ENCODE results near the gene CACNA2D3. TPM values are rescaled to one million over a fixed set of nuclear protein-coding genes. Genes with fewer than 3 reads are reported as not detected.
A peak's percentile ranks its signal among the peaks of the same experiment; 100 is the strongest.

CACNA2D3 gene
- total and polyA plus RNA-seq, 12 donors: 0.51 to 43.5 (median 19.3) TPM

DNA sequence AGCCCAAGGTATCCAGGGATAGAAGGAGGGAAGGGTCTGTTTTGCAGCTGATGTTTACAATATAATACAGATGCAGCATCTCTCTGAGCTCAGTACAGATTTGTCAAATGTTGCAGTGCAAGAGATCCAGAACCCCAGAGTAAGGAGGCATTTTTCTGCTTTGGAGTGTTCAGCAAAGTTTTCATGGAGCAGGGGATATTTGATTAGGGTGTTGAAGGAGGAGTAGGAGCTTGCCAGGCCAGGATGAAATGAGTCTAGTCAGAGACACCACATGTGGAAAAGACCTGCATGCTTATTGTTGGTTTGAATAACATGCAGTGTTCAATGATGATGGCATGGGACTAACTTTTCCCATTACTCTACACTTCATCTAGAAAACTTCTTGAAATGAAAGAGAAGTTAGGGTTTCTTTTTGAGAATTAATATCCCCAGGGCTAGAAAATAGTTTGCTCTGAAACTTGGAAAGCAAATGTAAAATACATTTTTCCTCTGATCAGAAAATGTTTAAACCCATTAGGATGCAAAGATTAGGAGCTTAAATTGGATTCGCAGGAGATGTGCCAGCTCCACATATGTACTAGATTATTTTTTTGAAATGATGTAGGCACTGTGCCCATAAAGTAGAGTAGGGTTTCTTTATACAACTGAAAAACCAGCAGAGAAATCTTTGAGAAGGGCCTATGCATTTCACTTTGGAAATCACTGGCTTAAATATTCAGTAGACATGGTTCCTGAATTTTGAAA, 243.8 kb downstream of the CACNA2D3 start:
- WGBS, 2 donors: 85% methylated on average over 1 of the region's 1 CpG
- intact Hi-C loops (cut with DNase I): loop anchor here in 2 of 10 donors (10.0 kb wide), 2 partner anchors 421 to 431 kb away; no protein-coding TSS in a partner anchor
- Histone ChIP-seq H3K4me3 (no peak overlapping the region), H3K27ac (no peak overlapping the region), H3K36me3 (no peaks in the 10 kb centered on the region), H3K4me1 (no peaks in the 10 kb centered on the region), H3K9me3 (no peaks in the 10 kb centered on the region), H3K27me3 (no peaks in the 10 kb centered on the region)
- TF ChIP-seq, protein P1, sequence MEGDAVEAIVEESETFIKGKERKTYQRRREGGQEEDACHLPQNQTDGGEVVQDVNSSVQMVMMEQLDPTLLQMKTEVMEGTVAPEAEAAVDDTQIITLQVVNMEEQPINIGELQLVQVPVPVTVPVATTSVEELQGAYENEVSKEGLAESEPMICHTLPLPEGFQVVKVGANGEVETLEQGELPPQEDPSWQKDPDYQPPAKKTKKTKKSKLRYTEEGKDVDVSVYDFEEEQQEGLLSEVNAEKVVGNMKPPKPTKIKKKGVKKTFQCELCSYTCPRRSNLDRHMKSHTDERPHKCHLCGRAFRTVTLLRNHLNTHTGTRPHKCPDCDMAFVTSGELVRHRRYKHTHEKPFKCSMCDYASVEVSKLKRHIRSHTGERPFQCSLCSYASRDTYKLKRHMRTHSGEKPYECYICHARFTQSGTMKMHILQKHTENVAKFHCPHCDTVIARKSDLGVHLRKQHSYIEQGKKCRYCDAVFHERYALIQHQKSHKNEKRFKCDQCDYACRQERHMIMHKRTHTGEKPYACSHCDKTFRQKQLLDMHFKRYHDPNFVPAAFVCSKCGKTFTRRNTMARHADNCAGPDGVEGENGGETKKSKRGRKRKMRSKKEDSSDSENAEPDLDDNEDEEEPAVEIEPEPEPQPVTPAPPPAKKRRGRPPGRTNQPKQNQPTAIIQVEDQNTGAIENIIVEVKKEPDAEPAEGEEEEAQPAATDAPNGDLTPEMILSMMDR (IDR thresholded peaks at IDR 0.05): no peak
- ATAC-seq (no peak), DNase-seq (no peak)

DNA sequence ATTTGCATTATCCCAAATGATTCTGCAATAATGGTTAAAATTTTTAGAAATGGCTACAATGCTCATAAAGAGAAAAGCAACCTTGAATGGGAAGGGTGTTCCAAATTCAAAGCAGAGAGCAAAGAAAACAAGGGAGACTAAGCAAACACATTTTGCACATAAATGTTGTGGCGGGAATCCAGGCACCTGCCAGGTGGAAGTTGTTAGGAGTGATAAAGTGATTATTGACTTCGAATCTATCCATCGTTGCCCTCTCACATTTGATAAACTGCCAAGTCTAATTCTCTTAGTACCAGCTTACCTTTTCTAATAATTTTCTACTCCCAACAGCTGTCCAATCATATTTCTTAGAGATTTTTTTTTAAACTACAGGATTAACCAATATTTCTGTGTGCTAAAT, 244.5 kb downstream of the CACNA2D3 start:
- Histone ChIP-seq H3K36me3 (no peaks in the 10 kb centered on the region), H3K27ac (no peak overlapping the region), H3K4me3 (no peak overlapping the region), H3K4me1 (no peaks in the 10 kb centered on the region), H3K9me3 (no peaks in the 10 kb centered on the region), H3K27me3 (no peaks in the 10 kb centered on the region)
- no peak for DNase-seq
- no peak for ATAC-seq
- TF ChIP-seq, protein P1 (IDR thresholded peaks at IDR 0.05): no peak
- intact Hi-C loops (cut with DNase I): loop anchor here in 2 of 10 donors (10.0 kb wide), 2 partner anchors 422 to 432 kb away; no protein-coding TSS in a partner anchor
- WGBS, 2 donors: 73 to 78% methylated on average over 3 of the region's 3 CpGs

DNA sequence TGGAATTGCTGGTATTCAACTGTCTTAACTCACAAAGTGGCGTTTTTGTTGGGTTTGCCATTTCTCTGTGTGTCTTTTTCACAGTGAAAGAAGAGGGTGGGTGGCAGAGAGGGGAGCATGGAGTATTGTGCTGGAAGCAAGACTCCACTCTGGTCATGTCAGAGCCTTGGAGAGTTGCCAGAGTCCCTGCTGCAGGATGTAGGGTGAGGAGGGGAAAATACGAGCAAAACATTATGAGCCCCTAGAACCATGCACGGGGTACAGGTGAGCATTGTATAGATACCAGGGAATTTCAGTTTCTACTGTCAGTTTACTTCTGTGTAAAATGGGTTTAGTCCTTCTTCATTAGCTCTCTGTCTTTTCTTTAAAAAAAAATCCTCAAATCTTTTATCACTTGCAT, 249.9 kb downstream of the CACNA2D3 start:
- Histone ChIP-seq H3K9me3 (no peaks in the 10 kb centered on the region), H3K36me3 (no peaks in the 10 kb centered on the region), H3K27ac (no peak overlapping the region), H3K4me1 (peaks cover 0 to 14% (median 7%) of the 10 kb centered on the region in 9 donors), H3K4me3 (no peak overlapping the region), H3K27me3 (no peaks in the 10 kb centered on the region)
- WGBS, 2 donors: 51 to 70% methylated on average over 3 of the region's 3 CpGs
- TF ChIP-seq, protein P1 (IDR thresholded peaks at IDR 0.05): no peak
- intact Hi-C loops (cut with DNase I): loop anchor here in 8 of 10 donors (5.0 to 10.0 kb wide), 4 partner anchors 225 to 435 kb away; no protein-coding TSS in a partner anchor
- DNase-seq (no peak), ATAC-seq (no peak)

DNA sequence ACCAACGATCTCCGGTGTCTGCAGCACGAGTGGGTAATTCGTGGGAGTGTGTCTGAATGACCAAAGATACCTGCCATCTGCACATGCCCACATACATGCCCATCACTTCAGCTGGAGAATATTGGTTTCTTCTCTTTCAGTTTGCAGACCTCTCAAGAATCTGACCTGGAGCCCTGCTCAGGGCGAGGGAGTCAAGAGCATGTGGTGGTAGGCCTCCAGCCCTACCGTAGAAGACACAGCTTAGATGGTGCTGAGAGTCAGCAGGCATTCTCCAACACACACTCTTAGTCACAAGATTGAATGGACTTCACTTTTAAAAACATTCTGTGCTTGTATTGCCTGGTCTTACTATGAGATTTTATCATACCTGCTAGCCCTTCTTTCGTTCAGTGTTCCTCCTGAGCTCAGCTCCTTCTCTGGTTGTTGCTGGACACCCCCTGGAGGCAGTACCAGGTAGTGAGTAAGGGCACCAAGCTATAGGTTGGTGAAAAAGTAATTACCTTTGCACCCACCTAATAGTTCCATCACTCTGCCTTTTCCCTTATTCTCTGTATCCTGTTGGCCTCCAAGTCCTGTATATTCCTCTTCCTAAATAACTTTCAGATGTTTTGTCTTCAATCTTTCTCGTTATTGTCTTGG, 252.0 kb downstream of the CACNA2D3 start:
- TF ChIP-seq, protein P1 (IDR thresholded peaks at IDR 0.05): peak; percentile 11 to 61 (median 43)
- intact Hi-C loops (cut with DNase I): loop anchor here in 8 of 10 donors (5.0 to 10.0 kb wide), 4 partner anchors 227 to 437 kb away; no protein-coding TSS in a partner anchor
- Histone ChIP-seq H3K9me3 (no peaks in the 10 kb centered on the region), H3K27ac (no peak overlapping the region), H3K4me3 (no peak overlapping the region), H3K27me3 (no peaks in the 10 kb centered on the region), H3K36me3 (no peaks in the 10 kb centered on the region), H3K4me1 (peaks cover 0 to 14% (median 7%) of the 10 kb centered on the region in 9 donors)
- ATAC-seq (peak in 3 of 8 donors; percentile 58 to 61 (median 58)), DNase-seq (no peak)
- 72 to 79% methylated on average over 8 of the region's 8 CpGs for WGBS, 2 donors
